H1 (cell line): Measurements from ENCODE around the gene PRELID1. TPM values are rescaled to one million over a fixed set of nuclear protein-coding genes. Genes with fewer than 3 reads are reported as not detected.

ENCODE experiments used
- CTCF ChIA-PET: fragments of 300-600 bp; sonication (Branson Sonifier 250); formaldehyde crosslinking; loops from one replicate; lab custom pipeline; 2021; ENCODE audit not compliant: partially characterized antibody; lab: Charles Lee
- POLR2A ChIA-PET: fragments of 300-600 bp; sonication (Branson Sonifier 250); formaldehyde crosslinking; loops from one replicate; lab custom pipeline; 2021; ENCODE audit warnings: inconsistent platforms; ENCODE audit not compliant: partially characterized antibody; lab: Charles Lee
- DNase-seq, 2 experiments: peaks; one replicate each; pipeline versions ENCODE4 v3.0.0 to v3.0.0-alpha.2; 2010 to 2022; ENCODE audit warnings: low spot score in 2 of 2, low read depth in 1 of 2, mixed read lengths in 1 of 2
- FAIRE-seq: peaks from 2 replicates; lab custom pipeline; 2011; peaks lifted over from hg19 to GRCh38; lab: Jason Lieb, UNC
- H2AFZ ChIP-seq: 2 replicates; pipeline ENCODE4 v1.8.1; 2012; ENCODE audit warnings: low read length, inconsistent platforms
- H2AK5ac ChIP-seq: 2 replicates; pipeline ENCODE4 v1.6.1; 2013; ENCODE audit warnings: low read depth, low read length
- H2BK120ac ChIP-seq: replicated peaks from 2 replicates; pipeline ENCODE3; 2013; ENCODE audit warnings: low read depth, low read length, inconsistent platforms
- H2BK12ac ChIP-seq: 2 replicates; pipeline ENCODE4 v1.6.1; 2013; ENCODE audit warnings: low read depth, low read length
- H2BK15ac ChIP-seq: 2 replicates; pipeline ENCODE4 v1.6.1; 2013; ENCODE audit warnings: low read length
- H2BK20ac ChIP-seq: 2 replicates; pipeline ENCODE4 v1.6.1; 2013; ENCODE audit warnings: low read length
- H2BK5ac ChIP-seq: 2 replicates; pipeline ENCODE4 v1.6.1; 2013; ENCODE audit warnings: low read depth, low read length
- H3K14ac ChIP-seq: 2 replicates; pipeline ENCODE4 v1.6.1; 2013; ENCODE audit warnings: inconsistent platforms; ENCODE audit not compliant: insufficient read length
- H3K18ac ChIP-seq: 2 replicates; pipeline ENCODE4 v1.6.1; 2013; ENCODE audit warnings: low read length; ENCODE audit errors: extremely low read depth
- H3K23ac ChIP-seq: 2 replicates; pipeline ENCODE4 v1.6.1; 2013; ENCODE audit warnings: inconsistent platforms; ENCODE audit not compliant: insufficient read length
- H3K23me2 ChIP-seq: 2 replicates; pipeline ENCODE4 v1.6.1; 2013; ENCODE audit warnings: low read depth, low read length
- H3K27ac ChIP-seq: 2 replicates; pipeline ENCODE4 v1.6.1; 2011; ENCODE audit warnings: low read depth, low read length, inconsistent platforms
- H3K27me3 ChIP-seq, 4 experiments: replicated peaks in 1 of 4; 1 replicate in 1 of 4; 2 replicates in 3 of 4; pipeline versions ENCODE4 v1.6.1 to v1.8.1; 2011 to 2013; ENCODE audit warnings: low read length in 3 of 4, mild to moderate bottlenecking in 3 of 4, inconsistent platforms in 2 of 4, mixed read lengths in 2 of 4, moderate library complexity in 1 of 4; ENCODE audit not compliant: control insufficient read depth in 3 of 4, insufficient read depth in 3 of 4; ENCODE audit errors: extremely low read depth in 1 of 4
- H3K36me3 ChIP-seq, 4 experiments: 2 replicates each; pipeline versions ENCODE4 v1.6.1 to v1.8.1; 2011 to 2013; ENCODE audit warnings: mild to moderate bottlenecking in 4 of 4, low read length in 3 of 4, moderate library complexity in 2 of 4, control low read depth in 1 of 4, inconsistent platforms in 1 of 4; ENCODE audit not compliant: insufficient read depth in 4 of 4, control insufficient read depth in 2 of 4
- H3K4ac ChIP-seq: replicated peaks from 2 replicates; pipeline ENCODE3; 2013; ENCODE audit warnings: low read length, low read depth, mixed read lengths, inconsistent platforms; ENCODE audit not compliant: insufficient read length
- H3K4me1 ChIP-seq, 4 experiments: replicated peaks in 1 of 4; 1 replicate in 1 of 4; 2 replicates in 3 of 4; pipeline versions ENCODE4 v1.6.1 to v1.8.1; 2011 to 2013; ENCODE audit warnings: low read length in 3 of 4, inconsistent platforms in 2 of 4, mixed read lengths in 1 of 4; ENCODE audit not compliant: insufficient read depth in 4 of 4, control insufficient read depth in 3 of 4
- H3K4me2 ChIP-seq, 2 experiments: 2 replicates each; pipeline versions ENCODE4 v1.6.1 to v1.8.1; 2011 to 2013; ENCODE audit warnings: low read depth in 2 of 2, low read length in 2 of 2, control low read depth in 1 of 2, inconsistent platforms in 1 of 2, mild to moderate bottlenecking in 1 of 2; ENCODE audit not compliant: insufficient read depth in 1 of 2
- H3K4me3 ChIP-seq, 4 experiments: fragments of 200-600, 300-600 bp in 1 of 4; sonication (generic), shearing (Covaris generic), sonication (Bioruptor Twin) in 1 of 4; 2 replicates each; pipeline versions ENCODE4 v1.5.1 to v1.8.1; 2011 to 2016; ENCODE audit warnings: low read length in 4 of 4, low read depth in 3 of 4, control low read depth in 2 of 4, inconsistent platforms in 2 of 4, mild to moderate bottlenecking in 2 of 4, mixed read lengths in 1 of 4, moderate library complexity in 1 of 4; ENCODE audit not compliant: insufficient read depth in 2 of 4; ENCODE audit errors: extremely low read depth in 1 of 4
- H3K56ac ChIP-seq: replicated peaks from 2 replicates; pipeline ENCODE3; 2013; ENCODE audit warnings: low read depth, mild to moderate bottlenecking, mixed read lengths, low read length, inconsistent platforms; ENCODE audit not compliant: insufficient read length
- H3K79me1 ChIP-seq: 2 replicates; pipeline ENCODE4 v1.6.1; 2013; ENCODE audit warnings: low read depth, low read length, control low read depth
- H3K79me2 ChIP-seq, 2 experiments: 2 replicates each; pipeline versions ENCODE4 v1.6.1 to v1.8.1; 2012 to 2013; ENCODE audit warnings: low read length in 2 of 2, mild to moderate bottlenecking in 2 of 2, inconsistent platforms in 1 of 2; ENCODE audit not compliant: insufficient read depth in 2 of 2, control insufficient read depth in 1 of 2
- H3K9ac ChIP-seq, 4 experiments: replicated peaks in 1 of 4; 1 replicate in 1 of 4; 2 replicates in 3 of 4; pipeline versions ENCODE4 v1.6.1 to v1.8.1; 2011 to 2013; ENCODE audit warnings: low read depth in 3 of 4, low read length in 3 of 4, control low read depth in 2 of 4, mild to moderate bottlenecking in 2 of 4, moderate library complexity in 2 of 4, inconsistent platforms in 1 of 4; ENCODE audit errors: extremely low read depth in 1 of 4
- H3K9me3 ChIP-seq, 2 experiments: 2 replicates each; pipeline versions ENCODE4 v1.6.1 to v1.8.1; 2012 to 2013; ENCODE audit warnings: mild to moderate bottlenecking in 2 of 2, moderate library complexity in 2 of 2, control low read depth in 1 of 2, inconsistent platforms in 1 of 2, low read depth in 1 of 2, low read length in 1 of 2, mixed read lengths in 1 of 2; ENCODE audit not compliant: insufficient read depth in 2 of 2
- H4K20me1 ChIP-seq, 2 experiments: replicated peaks in 1 of 2; 2 replicates each; pipeline versions ENCODE3 to v1.8.1; 2011 to 2013; ENCODE audit warnings: inconsistent platforms in 2 of 2, low read length in 2 of 2, mild to moderate bottlenecking in 1 of 2; ENCODE audit not compliant: insufficient read depth in 2 of 2, control insufficient read depth in 1 of 2
- H4K5ac ChIP-seq: 2 replicates; pipeline ENCODE4 v1.6.1; 2013; ENCODE audit warnings: low read length, low read depth, mixed read lengths, inconsistent platforms; ENCODE audit not compliant: insufficient read length
- H4K8ac ChIP-seq: 2 replicates; pipeline ENCODE4 v1.8.0; 2013; ENCODE audit warnings: mild to moderate bottlenecking, moderate library complexity, low read length, inconsistent platforms; ENCODE audit not compliant: insufficient read depth; ENCODE audit errors: extremely low read depth
- H4K91ac ChIP-seq: replicated peaks from 2 replicates; pipeline ENCODE3; 2013; ENCODE audit warnings: low read length, mixed read lengths, inconsistent platforms; ENCODE audit not compliant: insufficient read length
- GTF2F1 ChIP-seq: IDR thresholded peaks from 2 replicates; pipeline ENCODE4 v1.6.1; 2012; ENCODE audit warnings: low read depth, low read length, improper control_type of control experiment, borderline replicate concordance
- JUND ChIP-seq: IDR thresholded peaks from 2 replicates; pipeline ENCODE4 v1.6.1; 2011; ENCODE audit warnings: mild to moderate bottlenecking, improper control_type of control experiment, low read length
- RBBP5 ChIP-seq: IDR thresholded peaks from 2 replicates; pipeline ENCODE4 v1.7.1; 2012; ENCODE audit warnings: low read depth, mild to moderate bottlenecking, inconsistent platforms, low read length, moderate library complexity, borderline replicate concordance
- YY1 ChIP-seq: IDR thresholded peaks from 2 replicates; pipeline ENCODE4 v1.6.1; 2011; ENCODE audit warnings: low read depth, mild to moderate bottlenecking, low read length
- WGBS, 2 experiments: shearing (Covaris generic) in 1 of 2; methylation state at CpG; one replicate each; pipeline versions ENCODE4 v1.1.6 to v1.1.7; 2013 to 2015; ENCODE audit warnings: low lambda C conversion rate in 2 of 2, mixed read lengths in 2 of 2, inconsistent platforms in 1 of 2, low coverage in 1 of 2, missing lambda C conversion rate in 1 of 2; ENCODE audit not compliant: insufficient replicate concordance in 2 of 2, insufficient coverage in 1 of 2, insufficient read length in 1 of 2; ENCODE audit errors: extremely low coverage in 1 of 2, missing lambda C conversion rate in 1 of 2; 5-methylcytosine and 5-hydroxymethylcytosine counted together
- polyA plus RNA-seq, 7 experiments: library from polyadenylated mRNA; depleted of rRNA in 3 of 7; stranded (reverse) in 5 of 7; unstranded in 2 of 7; fragments of >200 nt in 5 of 7; fragments of 200-250 nt in 2 of 7; gene quantifications; 1 replicate in 5 of 7; 2 replicates in 1 of 7; 4 replicates in 1 of 7; pipeline versions ENCODE4 v1.2.1 to v1.2.3, GENCODE V29; 2011 to 2013; ENCODE audit warnings: missing spikeins in 2 of 7, mixed read lengths in 2 of 7
- total RNA-seq: library from RNA; stranded (reverse); fragmentation: NEBNext Ultra II Directional; extraction: Animal tissue kit (Norgen Biotek cat#: 25700); gene quantifications from 2 replicates; pipeline ENCODE4 v1.2.1, GENCODE V29; 2021
- TF ChIP-seq, protein P1 (sequence below): IDR thresholded peaks from 2 replicates; pipeline ENCODE4 v1.6.1; 2011; ENCODE audit warnings: low read depth, mild to moderate bottlenecking, low read length; ENCODE audit not compliant: insufficient read depth

The PRELID1 gene
- total and polyA plus RNA-seq, 2 of the 8 experiments (the other 6 are each of a cell fraction or from before 2014, with no cell fraction given) = 272 to 428 TPM

DNA sequence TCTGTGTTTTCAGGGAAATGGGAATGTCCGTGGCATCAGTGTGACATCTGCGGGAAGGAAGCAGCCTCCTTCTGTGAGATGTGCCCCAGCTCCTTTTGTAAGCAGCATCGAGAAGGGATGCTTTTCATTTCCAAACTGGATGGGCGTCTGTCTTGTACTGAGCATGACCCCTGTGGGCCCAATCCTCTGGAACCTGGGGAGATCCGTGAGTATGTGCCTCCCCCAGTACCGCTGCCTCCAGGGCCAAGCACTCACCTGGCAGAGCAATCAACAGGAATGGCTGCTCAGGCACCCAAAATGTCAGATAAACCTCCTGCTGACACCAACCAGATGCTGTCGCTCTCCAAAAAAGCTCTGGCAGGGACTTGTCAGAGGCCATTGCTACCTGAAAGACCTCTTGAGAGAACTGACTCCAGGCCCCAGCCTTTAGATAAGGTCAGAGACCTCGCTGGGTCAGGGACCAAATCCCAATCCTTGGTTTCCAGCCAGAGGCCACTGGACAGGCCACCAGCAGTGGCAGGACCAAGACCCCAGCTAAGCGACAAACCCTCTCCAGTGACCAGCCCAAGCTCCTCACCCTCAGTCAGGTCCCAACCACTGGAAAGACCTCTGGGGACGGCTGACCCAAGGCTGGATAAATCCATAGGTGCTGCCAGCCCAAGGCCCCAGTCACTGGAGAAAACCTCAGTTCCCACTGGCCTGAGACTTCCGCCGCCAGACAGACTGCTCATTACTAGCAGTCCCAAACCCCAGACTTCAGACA, 9.6 kb upstream of the PRELID1 start:
- Histone ChIP-seq H2AFZ (no peak overlapping the region), H3K56ac (no peak overlapping the region), H3K4me1 (peaks cover 0 to 5% (median 0%) of the 10 kb centered on the region in 4 experiments; a peak in 3 of 7 replicates), H3K36me3 (peaks cover 41 to 72% (median 56%) of the 10 kb centered on the region in 4 experiments), H3K23ac (no peak overlapping the region), H4K20me1 (peaks cover 8 to 19% of the 10 kb centered on the region in 2 experiments), H3K4me3 (no peak overlapping the region), H3K18ac (no peak overlapping the region), H4K5ac (no peak overlapping the region), H3K23me2 (no peaks in the 10 kb centered on the region), H3K4ac (no peak overlapping the region), H2BK120ac (no peak overlapping the region), H3K27ac (no peak overlapping the region), H2AK5ac (no peak overlapping the region), H3K4me2 (no peak overlapping the region), H3K9ac (no peak overlapping the region), H4K91ac (no peak overlapping the region), H2BK5ac (no peak overlapping the region; the same call in 1 of the 2 replicates), H3K79me1 (peaks cover 5% of the 10 kb centered on the region; the same call in 1 of the 2 replicates), H3K14ac (no peak overlapping the region), H2BK15ac (no peak overlapping the region), H3K79me2 (no peaks in the 10 kb centered on the region; a peak in 1 of 4 replicates), H3K9me3 (no peaks in the 10 kb centered on the region), H2BK20ac (no peak overlapping the region), H3K27me3 (no peaks in the 10 kb centered on the region), H2BK12ac (no peak overlapping the region), H4K8ac (no peak overlapping the region; the same call in 1 of the 2 replicates)
- DNase-seq (peak in 1 of 2 experiments; percentile 34), FAIRE-seq (no peak)
- TF ChIP-seq GTF2F1 = no peak
- TF ChIP-seq, protein P1, sequence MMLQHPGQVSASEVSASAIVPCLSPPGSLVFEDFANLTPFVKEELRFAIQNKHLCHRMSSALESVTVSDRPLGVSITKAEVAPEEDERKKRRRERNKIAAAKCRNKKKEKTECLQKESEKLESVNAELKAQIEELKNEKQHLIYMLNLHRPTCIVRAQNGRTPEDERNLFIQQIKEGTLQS = no peak
- no peak for TF ChIP-seq JUND
- TF ChIP-seq YY1 = no peak
- TF ChIP-seq RBBP5 = no peak
- CTCF ChIA-PET = interaction anchor here (0.6 to 2.1 kb wide), 4 partner anchors 9 to 17 kb away, joined by 3 to 8 read pairs (median 4); no protein-coding TSS in a partner anchor
- POLR2A ChIA-PET = interaction anchor here (0.6 to 1.7 kb wide), 5 partner anchors 9 to 181 kb away, joined by 3 to 5 read pairs (median 3); partner anchors contain the start of genes PRELID1 and RAB24
- WGBS, 2 experiments = 93% methylated on average over 12 of the region's 12 CpGs; no CpG with 5 or more reads in 1 of the 2 experiments
